ENCODE measurements around the gene AFF1.

Gene AFF1

DNA sequence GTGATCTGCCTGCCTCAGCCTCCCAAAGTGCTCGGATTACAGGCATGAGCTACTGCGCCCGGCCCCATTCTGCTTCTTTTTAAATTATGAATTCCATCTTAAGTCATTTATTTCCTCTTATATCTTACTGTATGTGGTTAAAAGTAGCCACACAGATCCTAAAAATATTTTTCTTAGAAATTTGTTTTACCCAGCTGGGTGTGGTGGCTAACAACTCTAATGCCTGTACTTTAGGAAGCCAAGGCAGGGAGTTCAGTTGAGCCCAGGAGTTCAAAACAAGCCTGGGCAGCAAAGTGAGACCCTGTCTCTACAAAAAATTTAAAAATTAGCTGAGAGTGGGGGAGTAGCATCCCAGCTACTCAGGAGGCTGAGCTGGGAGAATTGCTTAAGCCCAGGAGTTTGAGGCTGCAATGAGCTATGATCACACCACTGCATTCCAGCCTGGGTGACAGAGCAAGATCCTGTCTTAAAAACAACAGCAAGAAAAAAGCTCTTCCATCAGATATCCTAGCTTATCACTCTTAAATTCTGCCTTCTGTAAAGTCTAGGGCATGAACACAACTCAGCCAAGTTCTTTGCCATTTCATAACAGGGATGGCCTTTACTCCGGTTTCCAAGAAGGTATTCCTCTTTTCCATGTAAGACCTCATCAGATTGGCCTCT lies 15.1 kb upstream of the AFF1 start:
- peak; percentile 40 for DNase-seq

DNA sequence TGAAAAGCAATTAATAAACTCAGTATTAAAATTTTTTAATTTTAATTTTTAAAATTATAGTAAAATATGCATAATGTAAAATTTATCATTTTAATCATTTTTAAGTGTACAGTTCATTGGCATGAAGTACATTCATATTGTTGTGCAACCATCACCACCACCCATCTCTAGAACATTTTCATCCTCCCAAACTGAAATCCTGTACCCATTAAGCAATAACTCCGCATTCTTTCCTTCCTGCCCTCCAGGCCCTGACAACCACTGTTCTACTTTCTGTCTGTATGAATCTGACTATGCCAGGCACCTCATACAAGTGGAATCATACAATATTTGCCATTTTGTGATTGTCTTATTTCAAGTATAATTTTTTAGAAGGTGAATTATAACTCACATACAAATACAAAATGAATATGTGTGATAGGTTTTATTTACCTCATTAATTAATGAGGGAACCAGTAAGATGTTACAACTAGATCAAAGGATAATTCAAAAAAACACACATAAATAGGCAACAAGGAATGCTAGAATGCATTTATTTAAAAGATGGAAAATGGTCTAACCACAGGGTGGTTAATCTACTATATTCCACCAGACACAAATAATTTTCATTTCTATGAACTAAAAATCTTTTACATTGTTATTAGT lies 13.1 kb upstream of the AFF1 start:
- no peak for DNase-seq

DNA sequence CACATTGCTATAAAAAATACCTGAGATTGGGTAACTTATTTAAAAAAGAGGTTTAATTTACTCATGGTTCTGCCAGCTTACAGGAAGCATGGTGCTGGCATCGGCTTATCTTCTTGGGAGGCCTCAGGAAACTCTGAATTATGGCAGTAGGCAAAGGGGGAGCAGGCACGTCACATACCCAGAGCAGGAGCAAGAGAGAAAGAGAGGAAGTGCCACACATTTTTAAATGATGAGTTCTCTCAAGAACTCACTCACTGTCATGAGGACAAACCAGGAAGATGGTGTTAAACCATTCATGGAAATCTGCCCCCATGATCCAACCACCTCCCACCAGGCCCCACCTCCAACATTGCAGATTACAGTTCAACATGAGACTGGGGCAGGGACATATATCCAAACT lies 10.0 kb upstream of the AFF1 start:
- DNase-seq: no peak

DNA sequence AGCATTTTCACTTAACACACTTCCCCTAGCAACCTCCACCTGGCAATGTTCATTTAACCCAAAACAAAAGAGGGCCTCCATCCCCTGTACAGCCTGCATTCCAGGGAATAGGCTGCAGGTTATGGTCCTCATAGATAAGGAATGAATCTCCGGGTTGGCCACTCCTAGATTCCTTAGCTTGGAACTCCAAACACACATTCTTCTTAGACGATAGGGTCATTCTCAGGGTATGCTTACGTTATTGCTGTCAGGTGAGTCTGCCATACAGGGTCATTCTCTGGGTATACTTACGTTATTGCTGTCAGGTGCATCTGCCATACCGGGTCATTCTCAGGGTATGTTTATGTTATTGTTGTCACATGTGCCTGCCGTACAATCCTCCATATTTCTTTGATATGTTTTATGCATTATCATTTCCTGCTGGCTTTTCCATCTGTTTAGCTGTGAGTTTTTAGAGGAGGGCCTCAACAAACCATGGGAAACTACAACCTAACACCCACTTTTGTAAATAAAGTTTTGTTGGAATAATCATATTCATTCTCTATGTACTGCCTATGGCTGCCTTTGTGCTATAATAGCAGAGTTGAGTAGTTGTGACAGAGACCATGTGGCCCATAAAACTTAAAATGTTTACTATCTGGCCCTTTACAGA lies 8.2 kb upstream of the AFF1 start:
- no peak for DNase-seq

DNA sequence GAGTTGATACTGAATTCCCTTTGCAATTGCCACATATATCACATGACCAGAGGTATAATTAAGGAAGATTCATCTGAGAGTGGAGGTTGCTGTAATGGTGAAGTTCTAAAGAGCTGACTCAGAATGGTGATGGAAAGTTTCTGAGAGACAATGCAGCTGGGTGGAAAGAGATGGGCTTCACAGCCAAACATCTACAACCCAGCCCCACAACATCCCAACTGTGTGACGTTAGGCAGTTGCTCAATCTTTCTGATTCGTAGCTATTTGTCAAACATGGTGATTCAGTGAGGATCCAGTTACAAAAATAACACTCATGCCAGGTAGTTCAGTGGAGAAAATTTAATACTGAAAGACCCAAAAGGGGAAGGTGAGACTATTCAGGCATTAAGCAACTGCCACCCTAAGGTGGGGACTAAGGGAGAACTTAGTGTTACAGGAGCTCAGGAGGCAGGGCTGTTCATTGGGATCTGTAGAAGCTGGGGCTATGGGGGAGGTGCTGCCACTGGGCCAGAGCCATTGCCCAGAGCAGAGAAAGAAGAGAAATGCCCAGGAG lies 6.9 kb upstream of the AFF1 start:
- DNase-seq: no peak

DNA sequence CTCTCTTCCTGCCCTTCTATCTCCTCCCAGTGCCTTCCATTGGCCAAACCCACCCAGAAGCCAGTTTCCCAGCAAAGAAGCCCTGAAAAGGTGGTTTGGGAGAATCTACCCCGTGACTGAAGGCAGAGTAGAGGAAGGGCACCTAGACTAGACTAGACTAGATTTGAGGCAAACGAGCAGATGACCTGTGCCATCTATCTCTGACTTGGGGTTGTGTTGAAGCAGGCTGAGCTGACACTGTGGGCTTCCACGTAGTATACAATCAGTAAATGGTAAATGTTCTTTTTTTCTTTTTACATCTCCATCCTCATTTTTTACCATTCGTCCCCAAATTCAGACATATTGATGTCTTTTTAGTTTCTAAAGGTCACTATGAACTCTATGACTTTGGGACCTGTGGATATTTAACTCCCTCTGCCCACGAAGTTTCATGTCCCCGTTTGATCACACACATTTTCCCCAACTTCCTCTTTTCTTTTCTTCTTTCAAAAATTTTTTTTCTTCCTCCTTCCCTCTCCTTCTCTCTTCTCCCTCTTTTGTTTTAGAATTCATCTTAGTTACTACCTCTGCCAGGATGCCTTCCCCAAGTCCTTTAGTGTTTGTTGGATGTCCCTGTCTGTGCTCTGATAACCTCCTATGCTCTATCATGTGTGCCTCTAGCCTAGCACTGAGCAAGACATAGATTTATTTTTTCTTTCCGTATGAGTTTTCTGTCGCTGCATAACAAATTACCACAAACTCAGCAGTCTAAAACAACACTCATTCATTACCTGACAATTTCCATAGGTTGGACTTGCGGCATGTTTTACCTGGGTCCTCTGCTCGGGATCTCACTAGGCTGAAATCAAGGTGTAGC lies 6.2 kb upstream of the AFF1 start:
- DNase-seq: peak; percentile 58

DNA sequence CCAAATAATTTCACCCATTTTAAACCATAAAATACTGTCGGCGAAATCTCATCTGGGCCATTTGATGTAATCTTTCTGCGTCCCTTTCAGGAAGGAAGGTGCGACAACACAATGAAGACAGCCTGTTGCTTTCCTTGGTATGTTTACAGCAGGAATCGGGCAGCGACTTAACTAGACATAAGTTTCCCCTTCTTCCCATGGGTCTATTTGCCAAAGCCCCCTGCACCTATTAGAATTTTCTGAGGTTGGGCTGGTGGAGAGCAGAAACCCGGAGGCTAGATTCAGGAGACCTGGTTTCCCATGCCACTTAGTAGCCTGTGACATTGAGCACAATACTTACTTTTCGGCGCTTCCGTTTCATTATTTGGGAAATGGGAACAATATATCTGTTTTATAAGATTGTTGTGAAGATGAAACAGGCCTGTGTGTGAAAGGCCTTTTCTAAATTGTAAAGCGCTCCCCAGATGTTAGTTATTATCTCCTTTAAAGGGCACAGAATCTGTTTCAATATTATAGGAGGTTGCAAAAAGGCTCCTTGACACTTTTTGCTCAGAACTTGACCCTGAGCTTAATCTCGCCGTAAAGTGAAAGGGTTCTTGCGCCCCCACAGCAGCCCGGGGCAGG lies 552 bp upstream of the AFF1 start:
- DNase-seq: peak; percentile 73

DNA sequence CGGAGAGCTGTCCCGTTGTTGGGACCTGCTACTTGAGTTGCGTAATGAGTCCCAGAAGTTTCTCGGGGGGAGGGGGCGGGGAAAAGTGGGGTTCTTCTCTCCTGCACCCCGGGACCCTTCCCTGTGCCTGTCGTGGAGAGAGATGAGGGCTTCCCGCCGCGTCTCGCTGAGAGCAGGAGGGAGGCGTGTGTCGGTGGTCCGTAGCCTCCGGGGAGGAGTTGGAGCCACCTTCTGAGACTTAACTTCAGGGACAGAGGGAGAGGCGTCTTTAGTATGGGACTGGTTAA lies 698 bp downstream of the AFF1 start:
- no peak for DNase-seq

DNA sequence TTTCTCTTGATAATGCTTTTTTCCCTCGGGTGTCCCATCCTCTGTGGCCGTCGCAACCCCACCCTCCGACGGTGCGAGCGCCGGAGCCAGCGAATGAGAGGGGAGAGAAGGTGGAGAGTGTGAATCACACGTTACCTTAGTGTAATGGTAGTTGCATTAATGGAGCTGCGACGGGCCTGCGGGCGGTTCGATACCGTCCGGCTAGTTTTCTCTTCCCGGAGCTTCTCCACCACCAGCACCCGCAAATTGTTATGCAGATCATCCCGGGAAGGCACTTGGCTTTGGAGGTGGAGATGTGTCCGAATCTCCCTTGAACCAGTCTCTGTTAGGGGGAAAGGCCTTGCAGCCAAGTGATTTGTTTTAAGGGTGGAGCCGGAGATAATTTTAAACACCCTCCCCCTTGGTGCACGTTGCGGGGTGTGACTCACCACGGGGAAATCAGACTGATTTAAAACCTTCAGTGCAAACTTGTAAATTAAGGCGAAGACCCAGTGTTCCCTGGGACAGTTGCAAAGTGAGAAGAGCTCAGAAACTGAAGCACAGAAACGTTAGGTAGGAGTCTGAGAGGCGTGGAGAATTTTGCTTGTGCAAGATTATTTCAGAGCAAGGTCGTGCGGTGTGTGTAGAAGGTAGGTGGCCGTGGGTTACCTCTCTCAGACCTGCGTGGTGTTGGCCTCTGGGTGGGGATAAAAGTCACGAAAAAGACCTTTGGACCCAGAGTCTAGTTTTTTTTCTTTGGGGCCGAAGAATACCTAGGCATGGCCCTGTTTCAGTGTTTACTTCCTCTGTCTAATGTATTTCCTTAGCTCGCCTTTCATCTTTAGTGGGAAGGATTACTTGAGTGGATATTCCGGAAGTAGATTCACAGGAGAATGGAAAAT lies 1.3 kb downstream of the AFF1 start:
- DNase-seq: peak; percentile 92

DNA sequence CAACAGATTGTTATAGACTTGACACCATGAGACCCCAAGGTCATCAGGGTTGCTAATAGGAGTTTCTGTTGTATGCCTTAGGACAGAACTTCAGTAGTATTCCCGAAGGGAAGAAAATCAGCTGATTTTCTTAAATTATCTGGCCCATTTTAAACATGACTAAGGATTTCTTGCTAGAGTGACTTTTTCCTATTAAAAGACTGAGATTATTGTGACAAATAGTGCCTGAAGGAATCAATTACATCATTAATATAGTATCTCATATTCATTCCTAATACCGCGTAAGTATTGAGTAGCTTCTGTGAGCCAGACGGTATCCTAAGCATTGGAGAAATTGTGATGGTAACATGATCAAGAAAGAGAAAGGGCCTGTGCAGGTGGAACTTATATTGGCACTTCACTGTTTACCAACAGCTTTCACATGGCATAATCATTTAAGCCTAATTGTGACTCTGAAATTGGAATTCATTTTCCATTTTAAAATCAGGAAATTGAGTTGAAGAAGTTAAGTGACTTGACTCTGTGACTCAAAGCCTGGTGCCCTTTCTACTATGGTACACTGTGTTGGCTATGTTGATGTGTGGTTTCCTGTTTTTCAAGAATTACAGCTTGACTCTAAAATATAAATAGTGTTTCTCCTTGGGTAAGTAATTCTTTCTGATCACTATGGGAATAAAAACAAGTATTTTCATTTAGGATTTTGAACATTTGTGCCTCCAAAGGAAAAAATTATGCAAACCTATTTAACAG lies 4.1 kb downstream of the AFF1 start:
- no peak for DNase-seq

DNA sequence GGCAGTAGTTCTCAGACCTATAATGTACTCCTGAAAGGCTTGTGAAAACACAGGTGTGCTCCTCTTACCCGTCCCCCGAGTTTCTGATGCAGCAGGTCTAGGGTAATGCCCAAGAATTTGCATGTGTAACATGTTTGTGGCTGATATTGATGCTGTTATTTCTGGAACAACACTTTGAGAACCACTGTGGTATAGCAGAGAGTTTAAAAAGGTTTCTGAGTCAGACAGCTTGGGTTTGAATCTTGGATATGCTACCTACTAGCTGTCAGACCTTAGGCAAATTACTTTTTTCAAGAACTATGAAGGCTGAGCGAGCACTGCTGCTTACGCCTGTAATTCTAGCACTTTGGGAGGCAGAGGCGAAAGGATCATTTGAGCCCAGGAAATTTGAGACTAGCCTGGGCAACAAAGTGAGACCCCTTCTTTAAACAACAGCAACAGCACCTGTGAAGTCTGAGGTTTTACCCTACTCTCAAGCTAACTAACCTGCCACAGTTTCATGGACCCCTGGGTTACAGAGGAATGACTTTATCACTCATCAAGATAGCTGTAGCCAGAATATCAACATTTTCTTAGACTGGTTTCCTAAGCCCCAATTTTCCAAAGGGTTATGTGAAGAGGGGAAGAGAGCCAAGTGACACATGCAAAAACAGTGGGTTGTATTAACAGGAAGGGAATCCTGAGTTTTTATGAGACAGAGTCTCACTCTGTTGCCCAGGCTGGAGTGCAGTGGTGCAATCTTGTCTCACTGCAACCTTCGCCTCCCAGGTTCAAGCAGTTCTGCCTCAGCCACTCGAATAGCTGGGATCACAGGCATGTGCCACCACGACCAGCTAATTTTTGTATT lies 5.1 kb downstream of the AFF1 start:
- DNase-seq: no peak

DNA sequence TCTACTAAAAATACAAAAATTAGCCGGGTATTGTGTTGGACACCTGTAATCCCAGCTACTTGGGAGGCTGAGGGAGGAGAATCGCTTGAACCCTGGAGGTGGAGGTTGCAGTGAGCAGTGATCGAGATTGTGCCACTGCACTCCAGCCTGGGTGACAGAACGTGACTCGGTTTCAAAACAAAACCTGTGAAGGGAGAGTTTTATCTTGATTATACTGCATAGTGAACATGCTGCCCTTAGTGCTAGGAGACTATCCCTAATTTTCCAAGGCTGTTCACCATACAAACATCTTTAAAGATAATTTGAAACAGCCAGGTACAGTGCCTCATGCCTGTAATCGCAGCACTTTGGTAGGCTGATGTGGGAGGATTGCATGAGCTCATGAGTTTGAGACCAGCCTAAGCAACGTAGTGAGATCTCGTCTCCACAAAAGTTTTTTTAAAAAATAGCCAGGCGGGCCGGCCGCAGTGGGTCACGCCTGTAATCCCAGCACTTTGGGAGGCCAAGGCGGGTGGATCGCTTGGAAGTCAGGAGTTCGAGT lies 6.2 kb downstream of the AFF1 start:
- DNase-seq: no peak

DNA sequence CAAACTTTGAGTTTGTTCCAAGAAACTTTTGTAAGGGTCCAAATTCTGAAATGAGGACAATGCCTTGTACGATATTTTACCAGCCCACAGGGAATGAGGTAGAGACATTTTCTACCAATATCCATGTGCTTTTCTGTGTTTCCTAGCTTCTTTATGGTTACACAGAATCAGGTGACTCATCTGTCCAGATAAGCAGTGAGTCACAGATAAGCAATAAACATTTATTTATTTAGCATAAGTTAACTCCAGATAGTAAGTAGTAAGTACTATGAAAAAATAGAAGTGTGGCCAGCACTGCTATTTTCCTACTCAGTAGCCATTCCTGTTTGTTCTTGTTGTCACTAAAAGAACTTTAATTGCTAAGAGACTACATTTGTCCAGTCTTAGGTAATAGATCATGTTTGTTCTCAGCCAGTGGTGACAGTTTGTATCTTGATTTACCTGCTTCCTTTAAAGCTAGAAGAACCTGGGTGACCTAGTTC lies 7.4 kb downstream of the AFF1 start:
- no peak for DNase-seq

DNA sequence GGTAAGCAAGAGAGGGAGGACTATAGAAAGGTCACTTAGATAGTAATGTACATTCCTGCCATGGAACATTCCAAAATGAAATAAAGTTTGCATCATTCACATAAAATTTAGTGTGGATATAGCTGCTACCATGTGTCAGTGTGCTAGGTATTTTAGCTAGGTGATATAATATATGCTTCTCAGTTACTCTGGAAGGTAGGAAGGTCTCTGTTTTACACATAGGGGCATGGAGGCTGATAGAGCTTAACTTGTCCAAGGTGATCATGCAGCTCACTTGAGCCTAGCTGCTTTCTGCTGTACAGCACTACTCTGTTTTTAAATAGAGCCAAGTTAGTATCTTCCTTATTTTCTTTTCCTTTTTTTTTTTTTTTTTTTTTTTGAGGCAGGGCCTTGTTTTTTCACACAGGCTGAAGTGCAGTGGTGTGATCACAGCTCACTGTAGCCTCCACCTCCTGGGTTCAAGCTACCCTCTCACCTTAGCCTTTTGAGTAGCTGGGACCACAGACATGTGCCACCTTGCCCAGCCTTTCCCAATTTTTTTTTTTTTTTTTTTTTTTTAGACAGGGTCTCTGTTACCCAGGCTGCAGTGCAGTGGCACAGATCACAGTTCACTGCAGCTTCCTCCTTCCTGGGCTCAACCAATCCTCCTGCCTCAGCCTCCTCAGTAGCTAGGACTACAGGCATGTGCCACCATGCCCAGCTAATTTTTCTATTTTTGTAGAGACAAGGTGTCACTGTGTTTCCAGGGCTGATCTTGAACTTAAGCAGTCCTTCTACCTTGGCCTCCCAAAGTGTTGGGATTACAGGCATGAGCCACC lies 10.4 kb downstream of the AFF1 start:
- DNase-seq: no peak

DNA sequence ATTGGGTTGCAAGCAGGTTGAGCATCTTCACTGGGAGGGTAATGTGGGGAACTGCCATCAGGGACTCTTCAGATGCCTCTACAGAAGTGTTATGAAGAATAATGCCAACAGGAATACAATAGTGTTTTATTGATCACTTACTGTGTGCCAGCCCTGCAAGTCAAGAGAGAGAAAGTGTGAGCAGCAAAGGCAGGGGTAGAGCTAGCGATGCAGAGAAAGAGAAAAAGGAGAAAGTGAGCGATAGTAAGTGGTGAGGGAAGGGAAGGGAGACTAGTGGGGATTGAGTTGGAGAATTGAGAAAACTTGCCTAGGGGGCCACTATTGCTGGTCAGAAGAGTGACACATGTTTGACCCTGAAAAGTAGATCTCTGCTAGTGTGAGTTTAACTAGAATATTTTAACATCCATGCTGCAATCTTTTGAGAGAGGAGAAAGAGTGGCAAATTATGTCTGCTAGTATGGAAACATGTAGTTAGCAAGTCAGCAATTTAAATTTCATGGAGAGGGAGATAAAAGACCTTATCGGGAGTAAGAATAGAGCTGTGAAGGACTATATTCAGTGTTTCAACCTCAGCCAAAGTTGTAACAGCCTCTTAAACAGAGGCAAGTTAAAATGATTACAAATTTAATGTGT lies 12.2 kb downstream of the AFF1 start:
- peak; percentile 42 for DNase-seq

DNA sequence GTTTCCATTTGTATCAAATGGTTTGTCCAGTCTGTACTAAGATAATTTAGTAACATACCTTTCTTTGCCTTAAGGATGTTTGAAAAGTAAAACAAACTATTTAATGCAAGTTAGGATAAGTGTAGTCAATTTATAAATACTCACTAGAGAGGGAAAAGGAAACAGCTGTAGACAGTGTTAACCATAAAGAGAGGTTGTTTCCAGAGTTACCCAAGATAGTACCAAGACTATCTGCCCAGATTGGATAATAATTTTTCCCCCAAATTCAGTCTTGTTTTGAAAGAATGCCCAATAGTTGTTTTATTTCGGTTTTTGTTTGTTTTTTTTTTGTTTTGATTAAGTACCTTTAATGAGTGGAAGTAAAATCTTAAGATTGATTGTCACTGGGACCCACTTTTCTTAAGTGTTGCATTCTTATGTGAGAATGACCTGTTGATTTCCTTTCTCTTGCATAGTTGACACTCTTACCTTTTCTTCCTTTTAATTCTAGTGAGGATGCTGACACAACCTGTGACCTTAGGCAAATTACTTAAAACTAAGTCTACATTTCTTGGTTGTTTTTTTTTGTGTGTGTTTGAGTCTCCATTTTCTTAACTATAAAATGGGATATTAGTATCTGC lies 12.8 kb downstream of the AFF1 start:
- DNase-seq: no peak

DNA sequence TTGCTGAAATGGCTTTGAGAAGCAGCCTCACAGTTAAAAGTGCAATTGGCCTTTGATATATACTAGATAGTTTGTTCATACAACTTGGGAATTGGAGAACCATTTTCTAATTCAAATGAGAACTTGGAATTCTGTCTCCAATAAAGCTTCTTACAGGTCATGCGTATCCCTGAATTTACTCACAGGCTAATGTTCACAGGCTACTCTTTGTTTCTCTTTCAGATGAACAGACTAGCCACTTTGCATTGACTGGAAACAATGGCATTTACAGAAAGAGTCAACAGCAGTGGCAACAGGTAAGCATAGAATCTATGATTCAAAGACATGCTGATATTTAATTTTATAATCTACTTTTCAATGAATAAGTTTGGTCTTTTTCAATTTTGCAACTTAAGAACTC lies 13.5 kb downstream of the AFF1 start:
- DNase-seq: no peak

Measured in OCI-M1 (cell line).